ENCODE data around the gene TTC21A.
"Not testable (repeated sequence)": the region's sequence is repeated elsewhere in the genome, so short reads cannot be mapped to it uniquely, and the experiment has no call there.

Gene TTC21A, protein sequence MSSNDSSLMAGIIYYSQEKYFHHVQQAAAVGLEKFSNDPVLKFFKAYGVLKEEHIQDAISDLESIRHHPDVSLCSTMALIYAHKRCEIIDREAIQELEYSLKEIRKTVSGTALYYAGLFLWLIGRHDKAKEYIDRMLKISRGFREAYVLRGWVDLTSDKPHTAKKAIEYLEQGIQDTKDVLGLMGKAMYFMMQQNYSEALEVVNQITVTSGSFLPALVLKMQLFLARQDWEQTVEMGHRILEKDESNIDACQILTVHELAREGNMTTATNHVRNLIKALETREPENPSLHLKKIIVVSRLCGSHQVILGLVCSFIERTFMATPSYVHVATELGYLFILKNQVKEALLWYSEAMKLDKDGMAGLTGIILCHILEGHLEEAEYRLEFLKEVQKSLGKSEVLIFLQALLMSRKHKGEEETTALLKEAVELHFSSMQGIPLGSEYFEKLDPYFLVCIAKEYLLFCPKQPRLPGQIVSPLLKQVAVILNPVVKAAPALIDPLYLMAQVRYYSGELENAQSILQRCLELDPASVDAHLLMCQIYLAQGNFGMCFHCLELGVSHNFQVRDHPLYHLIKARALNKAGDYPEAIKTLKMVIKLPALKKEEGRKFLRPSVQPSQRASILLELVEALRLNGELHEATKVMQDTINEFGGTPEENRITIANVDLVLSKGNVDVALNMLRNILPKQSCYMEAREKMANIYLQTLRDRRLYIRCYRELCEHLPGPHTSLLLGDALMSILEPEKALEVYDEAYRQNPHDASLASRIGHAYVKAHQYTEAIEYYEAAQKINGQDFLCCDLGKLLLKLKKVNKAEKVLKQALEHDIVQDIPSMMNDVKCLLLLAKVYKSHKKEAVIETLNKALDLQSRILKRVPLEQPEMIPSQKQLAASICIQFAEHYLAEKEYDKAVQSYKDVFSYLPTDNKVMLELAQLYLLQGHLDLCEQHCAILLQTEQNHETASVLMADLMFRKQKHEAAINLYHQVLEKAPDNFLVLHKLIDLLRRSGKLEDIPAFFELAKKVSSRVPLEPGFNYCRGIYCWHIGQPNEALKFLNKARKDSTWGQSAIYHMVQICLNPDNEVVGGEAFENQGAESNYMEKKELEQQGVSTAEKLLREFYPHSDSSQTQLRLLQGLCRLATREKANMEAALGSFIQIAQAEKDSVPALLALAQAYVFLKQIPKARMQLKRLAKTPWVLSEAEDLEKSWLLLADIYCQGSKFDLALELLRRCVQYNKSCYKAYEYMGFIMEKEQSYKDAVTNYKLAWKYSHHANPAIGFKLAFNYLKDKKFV (N-terminal part only)
- total RNA-seq, result 1.8 to 2.5 reads per million in 2 donors

DNA sequence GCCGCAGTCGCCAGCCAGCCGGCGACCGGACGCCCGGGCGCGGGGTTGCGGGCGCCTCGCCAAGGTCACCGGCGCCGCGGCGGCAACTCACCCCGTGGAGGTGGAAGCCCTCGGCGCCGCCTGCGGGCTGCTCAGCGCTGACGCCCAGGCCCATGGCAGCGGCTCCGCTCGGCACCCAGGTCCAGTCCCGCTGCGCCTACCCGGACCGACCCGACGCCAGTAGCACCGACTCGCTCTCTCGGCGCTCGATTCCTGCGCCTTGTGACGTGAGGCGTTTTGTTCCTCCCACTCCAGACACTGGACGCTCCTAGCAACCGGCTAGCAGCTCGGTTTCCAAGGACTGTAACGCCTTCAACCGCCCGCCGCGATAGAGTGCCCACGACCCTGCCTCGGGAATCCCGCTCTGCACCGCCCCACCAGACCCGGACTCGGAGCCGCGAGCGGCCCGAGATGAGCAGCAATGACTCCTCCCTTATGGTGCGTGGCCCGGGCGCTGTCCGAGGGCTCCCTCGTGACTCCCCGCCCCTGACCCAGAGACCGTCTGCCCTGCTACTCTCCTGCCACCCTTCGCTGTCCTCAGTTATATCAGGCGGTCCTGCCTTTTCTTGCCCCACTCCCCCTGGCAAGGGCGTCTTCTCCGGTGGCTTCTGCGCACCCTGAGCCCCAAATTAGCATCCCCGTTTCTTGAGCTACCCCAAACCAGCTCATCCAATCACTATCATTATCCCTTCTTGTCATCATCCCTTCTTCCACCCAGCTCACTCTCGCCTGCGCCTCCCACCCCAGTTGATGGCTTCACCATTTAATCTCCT is at the start of gene TTC21A, which contains the start of gene GORASP1:
TSS of gene TTC21A (plus strand) at position 293 of the 812 bp plus-strand sequence. CDS start at position 451, 158 bp downstream.
TSS of gene GORASP1 (minus strand) at position 240 of the 812 bp plus-strand sequence. CDS start at position 154, 86 bp downstream.
- DNase-seq, result peak; percentile 39

- DNase-seq, result not testable (repeated sequence)
These were observed 46.3 kb upstream of the TTC21A start for GRCh38 chr3:39061228-39061627.

- no peak for DNase-seq
These were observed 45.3 kb upstream of the TTC21A start for GRCh38 chr3:39062180-39062579.

- no peak for DNase-seq
These were observed 44.3 kb upstream of the TTC21A start for GRCh38 chr3:39063143-39063542.

GRCh38 chr3:39064646-39065045 is 42.8 kb upstream of the TTC21A start:
- no peak for DNase-seq

DNA sequence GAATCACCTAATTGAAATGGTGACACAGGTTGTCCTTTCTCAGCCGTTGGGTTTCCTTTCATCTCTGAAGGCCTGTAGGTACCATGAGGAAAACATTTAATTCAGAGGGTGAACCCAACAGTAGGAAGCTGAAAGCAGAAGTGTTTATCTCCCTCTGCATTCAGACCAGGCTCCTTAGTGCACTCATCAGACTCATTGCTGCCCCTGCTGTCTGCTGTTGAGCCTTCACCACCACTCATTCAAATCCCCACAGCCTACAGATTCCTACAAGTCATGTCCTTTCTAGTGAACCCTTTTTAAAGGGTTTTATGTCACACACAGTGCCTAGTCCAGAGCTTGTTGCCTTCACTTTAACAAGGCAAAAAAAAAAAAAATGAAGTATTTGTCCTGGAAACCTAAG is 42.3 kb upstream of the TTC21A start:
- no peak for DNase-seq

DNA sequence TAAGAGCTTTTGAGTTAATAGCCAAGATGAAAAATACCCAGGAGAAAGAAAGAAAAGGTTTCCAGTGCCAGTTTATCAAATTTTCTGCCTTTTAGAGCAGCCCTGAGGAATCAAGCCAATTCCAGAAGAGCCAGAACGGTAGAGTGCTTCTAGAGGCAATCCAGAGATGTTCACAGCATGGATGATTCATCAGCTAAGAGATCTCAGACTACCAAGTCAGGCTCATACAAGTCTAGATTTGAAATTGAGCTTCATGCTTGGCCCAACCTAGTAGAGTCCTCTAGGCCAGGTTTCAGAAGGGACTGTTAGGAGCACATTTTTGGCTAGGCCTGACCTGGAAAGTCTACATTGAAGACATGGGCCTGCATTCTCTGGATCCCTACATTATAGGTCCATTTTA is 40.2 kb upstream of the TTC21A start:
- DNase-seq, result no peak

GRCh38 chr3:39068556-39068955 is 38.9 kb upstream of the TTC21A start:
- DNase-seq, result no peak

DNA sequence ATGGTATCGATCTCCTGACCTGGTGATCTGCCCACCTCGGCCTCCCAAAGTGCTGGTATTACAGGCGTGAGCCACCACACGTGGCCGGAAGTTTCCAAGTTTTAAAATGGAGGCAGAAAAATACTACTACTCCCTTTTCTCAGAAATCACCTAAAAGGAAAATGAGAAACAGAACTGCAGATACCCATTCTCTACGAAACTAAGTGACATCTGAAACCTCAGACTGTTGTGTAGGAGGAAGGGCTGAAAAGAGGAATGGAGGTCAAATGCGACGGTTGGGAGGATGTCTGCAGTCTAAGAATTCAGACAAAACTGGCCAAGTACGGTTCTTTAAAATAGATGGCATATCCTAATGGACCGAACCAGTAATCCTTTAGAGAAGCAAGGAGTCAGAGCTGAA is 31.6 kb upstream of the TTC21A start:
- no peak for DNase-seq

GRCh38 chr3:39079530-39079929 is 27.9 kb upstream of the TTC21A start:
- no peak for DNase-seq

GRCh38 chr3:39080026-39080425 is 27.5 kb upstream of the TTC21A start:
- no peak for DNase-seq

DNA sequence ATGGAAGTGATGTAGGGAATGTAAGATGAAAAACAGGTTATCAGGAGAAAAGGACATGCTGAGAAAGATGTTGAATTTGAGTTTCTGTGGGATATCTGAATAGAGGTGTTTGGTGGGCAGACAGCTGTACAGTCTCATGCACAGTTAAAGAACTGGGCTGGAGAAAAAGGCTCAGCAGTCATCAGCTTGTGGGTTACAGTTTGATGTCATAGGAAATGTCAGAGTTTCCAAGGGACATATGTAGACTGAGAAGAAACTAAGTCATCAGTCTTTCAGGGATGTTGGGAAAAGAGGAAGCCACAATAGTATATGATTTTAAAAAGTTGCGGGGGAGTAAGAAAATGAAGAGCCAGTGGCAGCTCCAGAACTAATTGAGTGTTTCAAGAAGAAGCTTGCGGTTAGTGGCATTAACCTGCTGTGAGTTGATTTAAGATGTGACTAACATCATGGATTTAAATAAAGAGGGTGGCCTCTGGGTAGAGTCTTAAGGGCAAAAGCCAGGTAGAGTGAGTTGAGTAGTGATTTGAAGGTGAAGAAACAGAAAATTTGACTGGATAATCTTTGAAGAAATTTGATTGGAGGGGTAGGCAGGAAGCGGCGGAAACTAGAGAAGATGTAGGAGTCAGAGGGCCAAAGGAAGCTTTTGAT is 24.7 kb upstream of the TTC21A start:
- DNase-seq, result no peak

DNA sequence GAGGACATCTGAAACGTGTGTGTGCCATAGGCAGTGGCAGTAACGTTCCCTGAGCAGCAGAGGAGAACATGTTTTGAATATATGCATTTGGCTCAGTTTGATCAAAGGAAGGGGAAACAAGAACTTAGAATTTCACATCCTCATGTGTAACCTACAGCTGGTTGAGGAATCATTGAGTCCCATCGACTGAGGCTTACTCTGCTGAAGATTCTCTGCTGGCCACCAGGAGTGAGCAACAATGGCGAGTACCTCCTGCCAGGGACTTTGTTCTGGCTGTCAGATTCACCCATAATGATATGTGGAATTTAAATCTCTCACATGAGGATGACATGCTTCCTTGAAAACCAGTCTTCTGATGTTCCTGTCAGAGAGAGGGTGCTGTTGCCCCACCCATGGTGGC is 21.3 kb upstream of the TTC21A start:
- DNase-seq, result no peak

GRCh38 chr3:39088456-39088855 is 19.0 kb upstream of the TTC21A start:
- no peak for DNase-seq

GRCh38 chr3:39088889-39089288 is 18.6 kb upstream of the TTC21A start:
- DNase-seq, result no peak

DNA sequence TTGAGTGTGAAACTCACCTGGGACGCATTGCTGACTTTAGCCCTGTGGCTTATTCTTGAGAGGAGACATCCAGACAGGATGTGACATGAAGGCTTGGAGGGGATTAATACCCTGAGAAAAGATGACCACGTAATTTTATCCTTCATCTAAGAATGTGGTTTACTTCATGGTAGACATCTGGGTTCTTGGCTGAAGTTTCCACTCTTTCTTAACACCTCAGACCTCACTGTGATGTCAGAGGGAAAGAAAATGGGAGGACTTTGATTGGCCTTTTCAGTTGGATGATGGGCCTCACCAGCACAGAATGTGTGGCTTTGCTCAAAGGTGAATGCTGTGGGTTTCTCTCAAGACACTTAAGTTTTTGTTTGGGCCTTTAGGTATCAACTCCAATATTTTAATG is 16.6 kb upstream of the TTC21A start:
- no peak for DNase-seq

DNA sequence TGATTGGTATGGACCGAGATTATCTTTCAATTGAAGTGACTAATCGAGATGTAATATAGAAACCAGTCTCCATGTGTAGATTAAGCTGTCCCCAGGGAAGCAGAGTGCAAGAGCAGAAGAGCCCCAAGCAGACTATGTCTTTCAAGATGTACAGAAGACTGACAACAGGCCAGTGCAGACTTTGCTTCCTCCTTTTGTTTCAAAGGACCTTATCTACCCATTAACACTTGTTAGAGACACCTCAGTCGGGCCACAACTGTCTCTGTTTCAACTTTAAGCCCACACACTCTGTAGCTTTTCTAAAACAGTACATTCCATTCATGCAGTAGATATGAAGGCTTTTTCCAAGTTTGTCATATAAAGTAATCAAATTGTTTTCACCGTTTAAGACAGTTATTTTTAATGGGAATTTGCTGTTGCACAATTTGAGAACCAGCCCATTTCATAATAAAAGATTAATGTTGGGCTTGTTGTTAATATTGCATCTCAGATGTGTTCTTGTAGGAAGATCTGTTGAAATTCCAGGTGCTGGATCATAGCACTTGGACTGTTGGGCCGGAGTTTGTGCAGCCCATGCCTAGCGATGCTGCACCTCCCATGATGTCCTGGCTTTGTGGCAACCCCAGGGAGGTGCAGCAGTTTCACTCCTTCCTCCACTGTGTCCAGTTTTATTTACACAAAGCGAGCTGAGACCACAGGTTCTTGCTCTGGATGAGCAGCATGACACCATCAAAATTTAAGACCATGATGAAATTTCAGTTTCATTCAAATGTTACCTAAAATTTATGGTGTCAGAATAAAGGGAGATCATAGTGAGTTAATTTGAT is 12.4 kb upstream of the TTC21A start:
- DNase-seq, result no peak

DNA sequence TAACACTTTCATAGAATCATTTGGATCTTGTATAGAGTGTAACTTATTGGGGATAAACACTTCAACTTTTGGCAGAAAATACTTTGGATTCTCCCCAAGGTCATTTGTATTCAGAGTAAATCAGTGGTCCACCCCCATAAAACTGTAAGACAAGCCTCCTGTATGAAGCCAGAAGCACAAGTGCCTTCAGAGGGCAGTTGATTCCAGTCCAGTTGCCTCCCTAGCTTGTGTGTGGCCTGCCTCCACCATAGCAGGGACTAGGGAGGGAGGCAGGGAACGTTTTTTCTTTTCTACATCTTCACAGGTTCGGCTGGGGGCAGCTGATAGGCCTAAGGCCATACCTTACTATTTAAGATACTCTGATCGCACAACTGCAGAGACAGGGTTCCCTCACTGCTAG is 11.7 kb upstream of the TTC21A start:
- no peak for DNase-seq

DNA sequence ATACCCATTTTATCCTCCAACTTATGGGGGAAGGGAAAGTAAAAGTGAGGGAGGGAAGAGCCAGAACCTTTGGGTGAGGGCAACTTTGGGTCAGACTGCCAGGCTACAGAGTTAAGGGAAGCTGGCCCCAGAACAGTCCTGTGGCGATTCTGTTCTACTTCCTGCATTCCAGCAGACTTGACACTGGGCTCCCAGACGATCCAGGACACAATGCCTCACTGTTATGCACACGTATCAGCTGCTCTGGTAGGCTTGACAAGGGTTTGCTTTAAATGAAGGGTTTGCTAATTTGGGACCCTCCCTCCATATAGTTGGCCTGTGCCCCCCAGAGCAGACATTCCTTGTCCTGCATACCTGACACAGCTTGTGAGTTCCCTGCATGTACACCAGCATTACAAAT is 10.7 kb upstream of the TTC21A start:
- no peak for DNase-seq

DNA sequence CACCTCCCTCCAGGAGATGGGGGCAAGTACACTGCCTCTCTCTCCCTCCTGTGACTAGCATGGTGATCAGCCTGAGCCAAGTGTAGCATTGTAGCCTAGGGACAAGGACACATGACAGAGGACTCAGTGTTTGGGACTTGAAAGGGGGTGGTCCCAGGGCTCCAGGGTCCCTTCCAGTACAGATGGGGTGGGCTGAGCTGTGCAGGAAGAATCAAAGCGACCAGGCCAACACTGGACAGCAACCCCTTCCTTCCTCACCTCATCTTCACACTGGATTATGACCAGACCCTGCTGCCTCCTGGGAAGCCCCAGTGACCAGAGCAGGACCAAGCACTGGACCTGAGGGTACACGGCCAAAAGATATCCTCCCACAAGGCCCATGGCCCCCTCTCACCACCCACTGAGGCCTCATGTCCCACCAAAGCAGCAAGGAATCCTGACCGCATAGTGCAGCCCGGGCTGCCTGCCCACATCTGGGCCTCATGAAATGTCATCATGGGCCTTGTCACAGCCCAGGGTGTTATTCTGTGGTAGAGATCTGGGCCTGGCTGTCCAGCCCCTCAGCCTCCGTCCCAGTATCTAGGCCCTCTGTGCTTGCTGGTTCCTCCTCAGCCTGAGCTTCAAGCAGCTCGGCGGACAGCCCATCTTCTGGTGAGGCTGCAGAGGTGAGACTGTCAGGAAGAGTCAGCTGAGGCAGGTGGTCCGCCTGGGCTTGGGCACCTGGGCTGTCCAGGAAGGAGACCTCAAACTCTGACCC is 9.6 kb upstream of the TTC21A start:
- DNase-seq, result no peak
